ENCODE results near the gene FAM156B.
A peak's percentile ranks its signal among the peaks of the same experiment; 100 is the strongest.
"Not testable (repeated sequence)": the region's sequence is repeated elsewhere in the genome, so short reads cannot be mapped to it uniquely, and the experiment has no call there.

The FAM156B gene

GRCh38 chrX:52930214-52930613 is 33.1 kb downstream of the FAM156B start:
- DNase-seq: not testable (repeated sequence)

GRCh38 chrX:52933213-52933612 is 36.1 kb downstream of the FAM156B start:
- no peak for DNase-seq

DNA sequence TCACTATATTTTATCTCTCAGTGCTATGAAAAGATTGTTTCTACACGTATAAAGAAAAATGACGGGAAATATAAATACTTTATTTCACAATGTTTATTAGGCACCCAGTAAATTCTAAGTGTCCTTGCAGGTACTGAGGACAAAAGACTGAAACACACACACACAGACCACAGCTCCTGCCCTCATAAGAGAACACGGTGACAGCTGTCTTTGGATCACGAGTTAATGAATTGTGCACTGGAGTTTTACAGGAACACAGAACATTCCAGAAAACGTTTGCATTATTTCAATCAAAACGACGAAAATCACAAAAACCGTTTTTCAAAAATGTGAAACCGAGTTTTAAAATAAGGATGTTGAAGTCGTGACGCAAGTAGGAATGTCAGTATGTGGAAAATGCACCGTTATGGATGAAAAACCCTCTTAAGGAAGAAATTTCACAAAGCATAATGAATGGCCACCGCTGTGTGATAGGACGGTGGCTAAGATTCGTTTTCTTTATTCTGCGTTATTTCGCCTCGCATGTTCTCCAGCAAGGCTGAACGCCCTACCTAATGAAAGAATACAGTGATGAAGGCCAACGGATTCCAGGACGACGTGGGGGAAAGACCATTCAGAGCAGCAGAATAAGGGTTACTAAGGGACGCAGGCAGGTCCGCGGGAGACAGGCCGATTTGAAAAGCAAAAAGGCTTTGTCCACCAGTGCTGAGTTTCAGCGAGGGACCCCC is 37.0 kb downstream of the FAM156B start:
- DNase-seq: no peak

- DNase-seq: peak; percentile 89
Measured at GRCh38 chrX:52934704-52935469, 37.8 kb downstream of the FAM156B start.

GRCh38 chrX:52935470-52935784 is 38.3 kb downstream of the FAM156B start:
- not testable (repeated sequence) for DNase-seq

DNA sequence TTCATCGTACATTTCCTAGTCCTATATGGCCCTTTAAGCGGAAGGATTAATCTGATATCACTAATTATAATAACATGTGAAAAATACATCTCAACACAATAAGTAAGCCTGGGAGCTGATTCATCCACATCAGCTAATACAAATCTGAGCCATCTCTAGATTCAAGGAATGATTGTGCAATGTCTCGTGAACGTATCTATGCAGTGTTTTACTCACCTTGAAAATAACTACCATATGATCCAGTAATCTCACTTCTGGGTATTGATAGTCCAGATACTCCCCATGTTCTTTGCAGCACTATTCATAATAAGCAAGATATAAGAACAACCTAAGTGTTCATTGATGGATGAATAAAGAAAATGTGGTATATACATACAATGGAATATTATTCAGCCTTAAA is 43.6 kb downstream of the FAM156B start:
- not testable (repeated sequence) for DNase-seq

DNA sequence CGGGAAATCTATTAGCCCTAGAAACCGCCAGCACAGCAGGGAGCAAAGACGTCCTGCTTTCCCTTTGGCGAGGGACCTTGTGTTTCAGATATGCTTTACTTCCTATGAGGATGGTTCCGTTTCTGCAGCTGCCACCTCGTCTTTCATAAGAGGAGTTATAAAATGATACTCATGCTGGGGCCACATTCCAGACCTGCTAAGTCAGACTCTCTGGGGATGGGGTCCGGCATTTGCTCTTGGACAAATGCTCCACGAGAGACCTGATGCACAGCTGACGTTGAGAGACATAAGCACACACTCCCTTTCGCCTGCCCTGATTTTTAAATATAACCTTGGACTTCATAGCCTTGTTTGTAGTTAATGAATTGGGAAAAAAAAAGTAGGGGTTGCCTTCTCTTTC is 44.6 kb downstream of the FAM156B start:
- not testable (repeated sequence) for DNase-seq

DNA sequence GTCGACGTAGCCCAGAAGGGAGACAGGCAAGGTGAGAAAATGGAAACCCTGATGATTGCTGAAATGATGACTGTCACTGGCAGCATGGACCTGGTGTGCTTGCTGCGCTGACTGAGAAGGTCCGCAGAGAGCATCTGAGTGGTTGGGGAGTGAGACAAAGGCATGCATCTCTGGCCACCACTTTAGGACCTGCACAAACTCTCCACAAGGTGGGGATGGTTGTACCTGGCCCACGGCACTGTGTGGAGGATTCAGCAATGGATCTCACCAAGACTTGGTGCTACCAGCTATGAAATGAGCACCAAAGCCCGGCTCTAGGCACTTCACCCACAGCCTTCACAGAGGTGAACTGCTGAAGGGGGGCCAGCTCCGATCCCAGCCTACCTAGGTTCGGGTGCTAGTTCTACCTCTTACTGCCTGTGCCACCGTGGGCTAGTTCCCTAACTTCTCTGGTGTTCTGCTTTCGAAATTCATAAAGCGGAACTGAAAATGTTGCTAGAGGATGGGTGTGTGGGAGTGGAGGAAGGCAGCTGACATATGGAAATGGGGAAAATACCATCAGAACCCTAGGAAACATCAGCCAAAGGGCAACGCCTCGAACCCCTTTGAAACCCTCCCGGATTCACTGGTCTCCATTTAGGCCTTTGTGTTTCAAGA is 48.8 kb downstream of the FAM156B start:
- not testable (repeated sequence) for DNase-seq

DNA sequence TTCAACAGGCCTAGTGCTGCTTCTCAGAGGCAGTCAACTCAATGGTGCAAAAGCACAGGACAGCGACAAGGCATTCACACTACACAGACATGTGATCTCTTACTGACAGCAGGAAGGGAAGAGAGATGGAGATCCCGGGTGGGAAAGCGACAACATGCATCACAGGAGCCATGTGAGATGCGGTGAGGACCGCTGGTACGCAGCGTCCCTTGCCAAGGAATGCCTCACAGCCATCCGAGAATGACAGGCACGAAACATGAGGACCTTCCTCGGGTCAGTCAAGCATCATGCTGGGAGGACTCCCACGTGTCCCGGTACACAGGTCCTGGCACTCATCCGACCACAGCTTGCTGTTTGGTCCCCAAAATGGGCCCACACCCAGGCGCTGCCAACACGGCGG is 50.4 kb downstream of the FAM156B start:
- not testable (repeated sequence) for DNase-seq

- not testable (repeated sequence) for DNase-seq
Measured at GRCh38 chrX:52948265-52948664, 51.1 kb downstream of the FAM156B start.

DNA sequence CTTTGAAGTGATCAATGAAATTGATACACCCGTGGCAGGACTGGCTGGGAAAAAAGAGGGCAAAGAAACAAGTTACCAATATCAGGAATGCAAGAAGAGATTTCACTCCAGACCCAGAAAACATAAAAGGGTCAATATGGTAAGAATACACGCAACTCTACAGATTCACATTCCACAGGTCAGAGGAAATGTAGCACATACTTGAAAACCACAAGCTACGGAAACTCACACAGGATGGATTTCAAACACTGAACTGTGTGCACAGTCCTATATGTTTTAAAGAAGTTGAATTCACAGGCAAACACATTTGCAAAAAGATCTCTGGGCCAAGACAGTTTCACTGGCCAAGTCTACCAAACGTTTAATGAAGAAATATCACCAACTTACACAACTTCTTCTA is 52.2 kb downstream of the FAM156B start:
- not testable (repeated sequence) for DNase-seq

DNA sequence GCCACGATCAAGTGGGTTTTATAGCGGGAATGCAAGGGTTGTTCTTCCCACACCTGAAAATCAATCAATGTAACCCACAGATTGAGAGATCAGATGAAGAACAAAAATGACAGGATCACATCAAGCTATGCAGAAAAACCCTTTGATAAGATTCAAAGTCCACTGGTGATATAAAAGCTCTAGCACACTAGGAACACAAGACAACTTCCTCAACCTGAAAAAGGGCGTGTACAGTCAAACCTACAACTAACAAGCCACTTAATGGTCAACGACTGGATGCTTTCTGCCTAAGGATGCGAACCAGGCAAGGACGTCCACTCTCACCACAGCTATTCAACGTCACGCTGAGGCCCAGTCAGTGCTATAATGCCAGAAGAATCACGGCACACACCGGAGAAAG is 52.8 kb downstream of the FAM156B start:
- not testable (repeated sequence) for DNase-seq

Data from stimulated activated naive CD4-positive, alpha-beta T cell treated with Interleukin-2 at 50 U/mL for 16 hours (primary cell).